SIG-M5 treated with dmso at 0.1 percent for 504 hours (cell line): Measurements from ENCODE around the gene APCDD1L.

Experiments used
- DNase-seq: peaks from one replicate; lab custom pipeline; 2025; ENCODE audit not compliant: unreplicated experiment; lab: John Stamatoyannopoulos, UW

APCDD1L gene

GRCh38 chr20:58515233-58516212 is at the start of gene APCDD1L:
APCDD1L (minus strand) TSS chr20:58515399; CDS start chr20:58514707, 692 bp downstream.
- no peak for DNase-seq

- no peak for DNase-seq
Measured at GRCh38 chr20:58559368-58559729, 44.1 kb upstream of the APCDD1L start.

GRCh38 chr20:58558486-58559367 is 43.5 kb upstream of the APCDD1L start:
- no peak for DNase-seq

DNA sequence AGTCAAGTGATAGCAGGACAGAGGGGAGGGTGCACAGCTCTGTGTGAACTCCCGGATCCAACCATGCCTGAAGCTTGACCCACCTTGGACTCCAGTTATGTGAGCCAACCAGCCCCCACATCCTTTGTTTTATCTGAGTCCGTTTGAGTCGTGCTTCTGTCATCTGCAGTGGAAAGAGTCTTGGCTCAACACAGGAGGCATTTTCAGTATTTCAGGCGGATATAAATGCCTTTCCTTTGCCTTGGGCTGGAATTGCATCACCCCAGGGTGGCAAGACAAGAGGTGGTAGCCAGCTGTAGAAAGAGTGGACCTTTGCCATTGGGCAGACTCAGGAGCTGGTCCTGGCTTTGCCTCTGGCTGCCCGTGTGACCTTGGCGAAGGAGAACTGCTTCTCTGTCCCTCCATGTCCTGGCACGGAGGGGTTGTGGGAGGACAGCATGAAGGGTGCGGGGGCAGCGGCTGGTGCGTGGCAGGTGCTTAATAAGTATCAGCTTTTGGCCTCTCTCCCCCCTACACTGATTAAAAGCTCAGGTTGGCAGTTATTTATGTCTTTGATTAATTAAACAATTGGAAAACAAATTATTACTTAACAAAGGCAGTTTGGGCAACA is 42.6 kb upstream of the APCDD1L start:
- no peak for DNase-seq

GRCh38 chr20:58556961-58557360 is 41.8 kb upstream of the APCDD1L start:
- DNase-seq, result no peak

DNA sequence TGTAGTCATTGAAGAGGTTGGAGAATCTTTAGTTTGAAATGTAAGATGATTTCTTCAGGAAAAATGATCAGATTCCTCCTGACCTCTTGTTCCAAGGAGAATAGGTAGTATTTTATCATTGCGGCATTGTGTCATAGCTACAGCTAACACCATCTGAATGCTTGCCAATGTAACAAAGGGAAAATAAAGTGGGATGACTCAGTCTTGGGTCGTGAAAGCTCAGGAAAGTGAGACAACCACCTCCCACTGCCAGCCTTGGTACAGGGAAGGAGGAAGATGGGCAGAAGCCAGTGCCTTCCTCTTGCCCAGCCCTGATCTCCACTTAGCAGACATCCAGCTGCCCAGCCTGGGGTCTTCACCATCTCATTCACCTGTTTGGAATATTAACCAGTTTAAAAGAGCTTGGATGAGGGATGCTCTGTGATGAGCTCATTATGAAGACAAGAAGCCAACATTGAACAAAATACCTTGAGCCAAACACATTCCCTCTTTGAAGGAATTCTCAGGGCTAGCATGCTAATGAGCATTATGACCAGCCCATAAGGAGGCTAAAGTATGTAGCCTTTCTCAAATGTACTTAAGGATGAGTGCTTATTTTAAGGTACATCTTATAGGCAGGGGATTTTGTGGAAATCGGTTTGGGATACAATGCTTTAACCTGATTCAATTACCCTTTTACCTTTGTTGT is 40.0 kb upstream of the APCDD1L start:
- DNase-seq, result no peak

DNA sequence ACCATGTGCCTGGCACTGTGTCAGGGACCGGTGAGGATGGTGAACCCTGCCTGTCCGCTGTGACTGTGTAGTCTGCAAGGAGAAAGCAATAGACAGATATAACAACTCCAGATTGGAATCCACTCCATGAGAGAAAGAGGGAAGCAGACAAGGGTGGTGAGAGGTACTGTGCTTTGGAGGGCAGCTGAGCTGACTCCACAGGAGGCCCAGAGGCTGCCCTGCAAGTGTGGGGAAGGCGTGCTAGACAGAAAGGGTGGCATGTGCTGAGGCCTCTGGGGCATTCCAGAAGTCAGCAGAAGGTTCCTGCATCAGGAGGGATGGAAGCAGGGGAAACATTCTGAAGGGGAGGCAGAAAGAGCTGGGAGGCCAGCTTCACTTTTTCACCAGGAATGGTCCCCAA is 39.3 kb upstream of the APCDD1L start:
- DNase-seq, result no peak

GRCh38 chr20:58553841-58554240 is 38.6 kb upstream of the APCDD1L start:
- no peak for DNase-seq

- no peak for DNase-seq
Measured at GRCh38 chr20:58553166-58553696, 38.0 kb upstream of the APCDD1L start.

DNA sequence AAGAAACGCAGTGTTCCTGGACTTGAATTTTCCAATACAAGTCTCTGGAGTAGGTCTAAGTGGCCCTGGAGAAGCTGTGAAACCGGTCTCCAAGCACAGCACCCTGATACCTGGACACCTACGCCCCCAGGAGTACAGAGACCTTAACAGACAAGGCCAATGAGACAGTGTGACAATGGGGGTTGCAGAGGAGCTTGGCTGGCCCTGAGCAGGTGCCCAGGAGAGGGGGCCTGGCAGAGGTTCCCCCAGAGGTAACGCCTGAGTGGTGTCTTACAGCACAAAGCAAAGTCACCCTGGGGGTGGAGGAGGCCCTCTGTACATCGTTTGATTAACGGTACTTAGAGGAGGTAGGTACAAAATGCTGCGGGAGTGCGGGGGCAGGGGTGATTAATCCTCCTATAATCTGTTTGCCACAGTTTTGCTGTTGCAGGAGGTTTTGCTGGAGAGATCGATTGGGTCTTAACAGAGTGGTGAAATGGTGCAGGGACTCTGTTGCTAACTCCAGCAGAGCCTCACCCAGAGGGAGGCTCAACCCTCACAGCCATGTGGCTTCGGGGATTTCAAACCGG is 37.3 kb upstream of the APCDD1L start:
- no peak for DNase-seq

- DNase-seq, result no peak
Measured at GRCh38 chr20:58551631-58552030, 36.4 kb upstream of the APCDD1L start.

DNA sequence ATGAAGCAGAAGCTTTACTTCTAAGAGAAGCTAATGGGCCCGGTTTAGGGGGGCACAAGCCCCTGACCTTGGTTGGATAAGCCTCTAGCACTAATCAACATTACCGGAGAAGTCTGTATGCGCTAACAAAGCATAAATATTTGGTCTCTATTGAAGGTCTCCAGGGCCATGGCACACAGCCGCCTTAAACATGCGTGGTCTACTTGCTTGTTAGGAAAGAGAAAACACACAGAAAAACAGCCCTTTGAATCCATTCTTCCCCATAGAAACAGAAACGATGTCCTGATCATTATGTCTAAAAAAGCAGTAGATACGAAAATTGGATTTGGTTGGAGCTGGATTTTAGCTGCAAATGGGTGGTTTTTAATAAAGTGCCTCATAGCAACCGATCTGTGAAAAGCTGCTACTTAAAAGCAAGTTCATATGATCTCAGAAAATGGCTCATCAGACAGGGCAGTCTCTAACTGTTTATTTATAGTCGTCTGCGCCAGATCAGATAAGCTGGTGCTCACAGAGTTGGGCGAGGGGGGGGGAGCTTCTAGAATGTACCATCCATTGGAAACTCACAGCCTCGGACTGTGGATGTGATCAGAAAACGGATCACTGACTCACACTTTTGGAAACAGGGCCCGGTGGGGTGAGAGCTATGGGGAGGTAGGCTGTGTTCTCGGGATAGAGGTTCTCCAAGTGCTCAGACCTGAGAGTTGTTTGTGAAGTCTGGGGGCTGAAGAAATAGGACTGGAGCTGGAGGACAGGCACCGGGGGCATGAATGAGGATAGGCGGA is 35.3 kb upstream of the APCDD1L start:
- DNase-seq, result peak; percentile 18

DNA sequence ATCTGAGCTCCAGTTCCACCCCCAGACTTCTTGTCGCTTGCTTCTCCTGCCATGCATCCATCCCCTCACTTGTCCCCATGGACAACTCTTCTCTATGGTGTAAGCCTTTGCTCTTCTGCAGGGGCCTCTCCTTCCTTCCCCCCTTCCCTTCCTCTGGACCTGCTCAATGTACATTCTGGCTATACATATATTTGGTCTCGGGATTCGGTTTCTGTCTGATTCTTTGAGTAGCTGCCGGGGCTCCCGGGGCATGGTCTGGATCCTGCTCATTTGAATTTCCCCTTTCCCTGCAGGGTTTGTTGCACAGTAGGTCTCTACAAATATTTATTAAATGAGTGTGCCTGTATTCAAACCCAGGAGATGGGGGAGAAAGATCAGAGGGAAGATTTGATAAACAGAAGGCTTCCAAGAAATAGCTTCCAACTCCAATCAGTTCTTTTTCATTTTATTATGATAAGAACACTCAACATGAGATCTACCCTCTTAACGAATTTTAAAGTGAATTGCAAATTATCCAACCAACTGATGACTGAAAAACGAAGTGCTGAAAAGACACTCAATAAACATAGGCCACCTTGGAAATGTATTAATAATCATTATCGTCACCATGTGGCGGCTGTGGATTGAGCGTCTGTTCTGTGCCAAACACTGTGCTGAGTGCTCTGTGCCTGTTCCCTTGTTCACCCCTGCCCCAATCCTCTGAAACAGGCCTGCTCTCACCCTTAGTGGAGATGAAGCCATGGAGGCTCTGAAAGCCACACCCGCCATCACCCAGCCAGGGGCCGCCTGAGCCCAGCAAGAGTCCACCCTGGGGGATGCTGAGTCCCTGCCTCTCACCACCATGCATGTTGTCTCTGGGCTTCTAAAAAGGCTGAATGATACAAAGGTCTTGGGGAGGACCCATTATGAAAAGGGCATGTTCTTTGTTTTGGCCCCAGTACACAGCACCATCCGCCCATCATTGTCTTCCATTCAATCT is 34.3 kb upstream of the APCDD1L start:
- DNase-seq, result no peak

GRCh38 chr20:58547623-58548475 is 32.6 kb upstream of the APCDD1L start:
- DNase-seq, result no peak

DNA sequence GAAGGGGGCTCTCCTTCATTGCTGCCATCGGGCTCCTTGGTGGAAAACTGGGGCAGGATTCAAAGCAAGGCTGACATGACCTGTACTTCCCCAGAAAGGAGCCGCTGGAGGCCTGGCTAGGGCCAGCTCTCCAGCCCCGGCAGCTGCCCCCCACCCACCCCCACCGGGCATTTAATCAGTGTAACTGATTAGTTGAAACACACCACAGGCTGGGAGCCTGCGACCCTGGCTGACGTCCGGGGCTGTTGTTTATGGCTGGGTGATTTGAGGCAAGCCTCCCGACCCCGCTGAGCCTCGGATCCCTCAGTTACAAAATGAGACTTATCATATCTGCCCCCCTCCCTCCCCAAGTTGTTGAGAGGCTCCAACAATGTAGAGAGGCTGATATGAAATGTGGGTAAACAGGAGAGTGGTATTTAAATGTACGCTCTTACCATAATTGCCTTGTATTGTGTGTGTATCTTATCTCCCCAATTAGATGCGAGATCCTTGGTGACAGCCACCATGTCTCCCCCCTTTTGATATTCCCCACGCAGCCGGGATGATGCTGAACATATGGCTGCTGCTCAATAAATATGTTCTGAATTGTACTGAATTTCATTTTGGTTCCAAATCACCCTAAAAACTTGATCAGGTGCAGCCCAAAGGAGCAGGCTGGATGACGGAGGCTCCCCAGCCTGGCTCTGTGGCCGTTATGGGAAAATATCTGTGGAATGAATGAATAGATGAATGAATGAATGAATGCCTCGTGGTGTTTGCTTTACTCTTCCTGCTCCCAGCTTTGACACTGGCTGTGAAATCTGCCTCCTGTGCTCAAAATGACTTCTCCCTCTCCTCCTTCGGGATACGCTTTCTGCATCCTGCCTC is 31.8 kb upstream of the APCDD1L start:
- DNase-seq, result no peak

DNA sequence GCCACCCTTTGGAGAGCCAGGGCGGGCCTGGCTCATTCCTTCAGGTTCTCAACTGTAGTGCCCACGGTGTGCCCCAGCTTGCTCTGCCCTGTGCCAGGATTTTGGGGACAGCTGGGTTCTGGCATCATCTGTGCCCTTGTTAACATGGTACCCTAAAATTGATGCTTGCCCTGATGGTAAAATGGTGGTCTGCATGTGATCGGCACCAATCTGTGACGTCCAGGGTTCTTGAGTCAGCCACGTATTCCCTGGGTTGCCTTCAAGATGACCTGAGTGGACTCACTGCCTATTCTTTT is 31.2 kb upstream of the APCDD1L start:
- no peak for DNase-seq
